ENCODE measurements around the gene NCOR1. TPM values are rescaled to one million over a fixed set of nuclear protein-coding genes. Genes with fewer than 3 reads are reported as not detected.

Gene NCOR1
- total RNA-seq (2022; extraction: Qiagen RNA extraction): 66.2 to 90.1 TPM (median 70.3 TPM) in 5 replicates

GRCh38 chr17:16215273-16215964, at the start of gene NCOR1:
Gene NCOR1, minus strand, starts transcription at chr17:16215534. Its CDS starts 20,965 bp downstream, at chr17:16194569.

GRCh38 chr17:16217002-16217635, 1.8 kb upstream of the NCOR1 start, which contains the start of gene PIGL:
Gene PIGL, plus strand, starts transcription at chr17:16217210. Its CDS starts 17 bp downstream, at chr17:16217227.

GRCh38 chr17:15999141-15999973, 216.0 kb downstream of the NCOR1 start, which contains the start of the genes TTC19 and ZSWIM7:
Gene TTC19, plus strand, starts transcription at chr17:15999824. Its CDS starts 25 bp downstream, at chr17:15999849.
Gene ZSWIM7, minus strand, starts transcription at chr17:15999704. Its CDS starts 110 bp downstream, at chr17:15999594.

Other genes starting within 250 kb of the NCOR1 start
- gene ZSWIM7, start 215.8 kb downstream of the NCOR1 start, total RNA-seq (2022; extraction: Qiagen RNA extraction): 40.5 to 50.4 TPM (median 47.4 TPM) in 5 replicates
- 46.9 to 49.8 TPM (median 48.6 TPM) in 5 replicates for gene TTC19, start 215.7 kb downstream of the NCOR1 start, total RNA-seq (2022; extraction: Qiagen RNA extraction)
- gene PIGL, start 1.7 kb upstream of the NCOR1 start, total RNA-seq (2022; extraction: Qiagen RNA extraction): 15.3 to 21.6 TPM (median 17.0 TPM) in 5 replicates
- 121 to 154 TPM (median 148 TPM) in 5 replicates for gene CENPV, start 137.9 kb upstream of the NCOR1 start, total RNA-seq (2022; extraction: Qiagen RNA extraction)
- gene UBB, start 165.6 kb upstream of the NCOR1 start, total RNA-seq (2022; extraction: Qiagen RNA extraction): 1,868 to 2,263 TPM (median 2,004 TPM) in 5 replicates
- 0.36 to 0.83 TPM (median 0.53 TPM) in 5 replicates for gene TRPV2, start 200.0 kb upstream of the NCOR1 start, total RNA-seq (2022; extraction: Qiagen RNA extraction)